Activated T-cell treated with anti-CD3 and anti-CD28 coated beads for 1 hour (primary cell): Measurements from ENCODE around the gene HUS1B.
"Not testable (repeated sequence)": the region's sequence is repeated elsewhere in the genome, so short reads cannot be mapped to it uniquely, and the experiment has no call there.

ENCODE experiments used
- DNase-seq: peaks from one replicate; pipeline ENCODE4 v3.0.0-alpha.2; 2020; ENCODE audit warnings: low read depth

The HUS1B gene

DNA sequence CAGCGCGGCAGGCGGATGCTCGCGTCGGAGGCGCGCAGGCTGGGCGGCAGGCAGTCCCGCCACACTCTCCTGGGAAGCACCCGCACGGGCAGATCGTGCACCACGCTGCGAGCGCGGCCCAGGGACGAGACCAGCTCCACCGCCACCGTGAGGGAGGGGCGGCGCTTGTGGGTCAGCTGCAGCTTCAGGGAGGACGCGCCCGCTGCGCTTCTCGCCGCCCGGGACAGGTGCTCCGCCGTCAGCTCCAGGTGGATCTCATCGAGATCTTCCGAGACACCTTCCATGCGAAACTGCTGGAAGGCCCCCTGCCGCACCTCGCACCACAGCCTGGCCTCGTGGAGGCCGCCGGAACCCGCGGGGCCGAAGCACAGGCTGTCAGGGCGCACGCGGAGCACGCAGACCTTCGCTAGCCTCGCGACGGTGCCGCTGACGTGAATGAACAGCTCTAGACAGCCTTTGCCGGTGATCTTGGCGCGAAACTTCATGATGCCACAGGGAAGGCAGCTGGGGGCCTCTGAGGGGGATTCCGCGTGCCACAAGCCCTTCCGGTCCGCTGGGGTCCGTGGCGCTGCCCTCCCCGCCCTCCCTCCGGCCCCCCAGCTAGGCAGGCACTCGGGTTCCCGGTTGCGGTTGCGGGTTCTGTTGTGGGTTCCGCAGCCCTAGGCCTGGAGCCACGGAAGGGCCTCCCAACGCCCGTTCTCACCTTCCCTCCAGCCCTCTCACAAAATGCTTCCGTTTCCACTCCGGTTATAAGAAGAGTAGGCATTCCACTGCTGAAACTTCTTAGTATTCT lies at the start of gene HUS1B:
Gene HUS1B, minus strand, starts transcription at position 641 of the 793 bp plus-strand sequence. Its CDS starts 156 bp downstream, at position 485.
- no peak for DNase-seq

DNA sequence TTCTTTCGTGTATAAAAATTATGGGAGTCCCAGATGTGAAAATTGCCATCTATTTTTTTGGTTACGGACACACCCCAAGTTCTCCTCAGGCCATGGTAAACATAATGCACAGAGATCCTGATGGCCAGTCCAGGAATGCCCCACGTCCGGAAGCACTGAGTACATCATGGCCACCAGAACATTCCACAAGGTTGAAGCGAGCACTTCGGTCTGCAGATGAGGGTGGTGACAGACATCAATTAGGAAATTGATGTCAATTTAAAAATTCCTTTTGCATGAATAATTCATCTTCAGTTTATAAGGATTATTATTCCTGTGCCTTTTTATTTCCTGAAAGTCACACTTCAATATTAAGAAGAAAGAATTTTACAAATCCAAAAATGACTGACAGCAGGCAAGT lies 49.2 kb upstream of the HUS1B start:
- no peak for DNase-seq

DNA sequence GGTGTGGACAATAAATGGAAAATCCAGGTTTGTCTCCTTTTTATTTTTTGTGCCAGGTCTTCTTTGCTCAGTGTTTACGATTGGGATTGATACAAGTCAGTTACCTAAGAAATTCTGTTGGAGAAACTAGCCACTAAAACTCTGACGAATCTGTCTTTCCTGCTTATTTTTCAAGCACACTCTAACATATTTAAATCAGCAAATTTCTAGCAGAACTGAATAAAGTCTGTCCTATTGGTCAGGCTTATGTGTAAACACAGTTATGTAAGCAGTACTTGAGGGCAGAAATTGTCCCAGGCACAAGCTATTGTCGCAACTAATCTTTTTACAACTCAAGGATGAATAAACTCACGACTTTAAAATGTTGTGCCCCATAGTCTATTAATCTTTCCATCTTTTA lies 48.1 kb upstream of the HUS1B start:
- no peak for DNase-seq

DNA sequence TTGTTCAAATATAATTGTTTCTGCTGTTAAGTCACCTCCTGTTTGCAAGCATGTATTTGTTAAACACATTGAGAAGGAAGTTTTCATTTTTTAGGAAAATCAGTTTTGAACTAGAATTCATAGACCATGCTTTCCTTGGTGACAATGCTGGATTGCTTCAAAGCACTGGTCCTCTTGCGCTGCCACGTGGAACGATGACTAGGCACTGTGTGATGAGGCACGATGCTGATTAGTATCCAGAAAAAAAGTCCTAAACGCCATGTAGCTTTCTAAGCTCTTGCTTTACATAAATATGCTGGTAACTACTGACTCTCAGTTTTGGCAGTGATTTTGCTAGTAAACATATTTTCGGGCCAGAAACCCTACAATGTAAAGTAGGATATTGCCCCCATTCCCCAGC lies 47.1 kb upstream of the HUS1B start:
- no peak for DNase-seq

DNA sequence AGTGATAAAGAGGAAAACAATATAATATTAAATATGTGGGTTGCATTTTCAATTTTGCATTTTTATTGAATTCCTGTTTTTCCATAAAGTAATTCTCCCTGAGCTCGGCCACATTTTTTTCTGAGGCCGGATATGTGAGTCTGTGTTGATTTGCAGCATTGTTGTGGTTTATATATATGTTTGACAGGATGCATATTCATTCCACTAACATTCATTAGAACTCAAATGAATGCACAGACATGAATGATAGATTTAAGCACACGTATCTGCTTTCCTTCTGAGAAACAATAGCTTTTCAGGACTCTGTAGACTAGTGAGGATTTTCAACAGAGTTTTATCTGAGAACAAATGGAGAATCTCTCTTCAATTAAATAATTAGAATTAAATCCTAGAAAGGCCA lies 46.7 kb upstream of the HUS1B start:
- no peak for DNase-seq

DNA sequence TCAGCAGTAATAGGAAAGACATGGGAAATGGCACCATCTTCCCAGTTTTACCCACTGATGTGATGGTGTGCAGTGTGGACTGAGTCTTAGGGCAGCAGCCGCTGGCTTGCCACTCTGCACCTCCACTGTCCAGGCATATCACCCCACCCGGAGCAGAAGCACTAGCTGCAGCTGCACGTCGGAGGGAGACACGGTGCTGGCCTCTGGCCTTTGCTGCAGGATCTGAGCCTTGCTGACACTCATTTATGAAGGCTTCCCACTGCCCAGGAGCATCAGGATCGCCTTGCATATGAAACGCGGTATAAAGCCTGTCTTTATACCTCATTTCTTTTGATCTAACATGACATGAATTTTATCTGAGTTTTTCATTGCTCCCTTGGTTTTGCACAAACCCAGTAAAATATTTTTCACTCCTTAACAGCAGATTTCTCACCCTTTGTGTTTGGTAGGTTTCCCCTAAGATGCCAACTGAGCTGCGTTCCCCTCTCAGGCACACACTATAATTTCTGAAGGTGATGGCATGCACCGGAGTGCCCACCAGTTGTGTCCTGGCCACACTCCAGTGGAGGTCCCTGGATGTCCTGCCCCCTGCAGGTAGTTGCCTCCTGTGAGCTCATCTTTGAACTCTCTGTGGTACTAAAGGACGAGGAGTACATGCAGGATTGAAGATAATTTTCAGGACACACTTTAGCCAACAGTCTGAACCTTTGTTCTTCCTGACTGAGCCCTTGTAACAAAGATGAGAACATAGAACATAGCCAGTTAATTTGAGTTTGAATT lies 45.0 kb upstream of the HUS1B start:
- DNase-seq = no peak

DNA sequence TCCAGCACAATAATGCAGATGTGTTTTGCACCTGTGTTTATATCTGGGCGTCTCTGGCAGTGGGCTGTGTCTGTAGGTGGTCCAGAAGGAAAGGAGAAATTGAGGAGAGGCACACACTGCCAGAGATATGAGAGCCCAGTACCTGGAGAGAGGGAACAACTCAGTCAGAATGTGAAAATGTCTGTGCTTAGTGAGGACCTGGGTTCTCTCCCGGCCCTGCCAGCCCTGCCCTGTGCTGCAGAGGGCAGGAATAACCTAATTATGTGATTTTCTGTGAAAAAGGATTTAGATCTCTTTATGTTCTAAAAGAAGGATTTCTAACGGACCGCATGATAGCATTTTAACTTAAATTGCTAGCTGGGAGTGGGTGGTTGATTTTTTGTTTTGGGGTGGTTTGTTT lies 44.3 kb upstream of the HUS1B start:
- no peak for DNase-seq

DNA sequence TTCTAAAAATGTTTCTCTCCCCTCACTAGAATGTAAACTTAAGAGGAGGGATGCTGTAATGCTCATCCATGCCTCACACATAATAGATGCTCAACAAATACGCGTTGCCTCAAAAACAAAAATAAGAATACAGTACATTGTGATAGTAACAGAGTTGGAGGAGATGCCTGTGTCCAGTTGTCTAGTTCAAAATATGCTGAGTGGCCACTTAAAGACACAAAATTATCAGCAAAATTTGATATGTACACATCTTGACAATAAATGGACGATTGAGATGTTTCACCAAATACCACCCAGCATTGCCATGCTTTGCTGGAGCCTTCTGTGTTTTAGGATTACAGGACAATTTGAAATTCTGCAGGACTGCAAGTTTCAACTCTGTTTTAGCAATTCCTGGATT lies 43.6 kb upstream of the HUS1B start:
- no peak for DNase-seq

DNA sequence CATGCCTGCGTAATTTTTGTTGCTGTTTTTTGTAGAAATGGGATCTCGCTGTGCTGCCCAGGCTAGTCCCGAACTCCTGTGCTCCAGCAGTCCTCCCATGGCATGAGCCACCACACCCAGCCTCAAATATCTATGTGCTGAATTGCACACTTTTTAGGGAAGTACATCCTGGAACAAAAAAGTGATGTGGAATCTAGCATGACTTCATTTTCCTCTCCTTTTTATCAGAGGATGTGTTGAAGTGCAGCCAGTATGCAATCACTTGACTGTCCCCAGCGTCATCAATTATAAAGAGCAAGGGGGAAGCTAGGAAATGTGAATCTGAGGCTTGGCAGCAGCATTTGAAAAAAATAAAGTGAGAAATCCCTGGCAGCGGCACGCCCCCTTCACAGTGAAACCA lies 42.4 kb upstream of the HUS1B start:
- DNase-seq = no peak

DNA sequence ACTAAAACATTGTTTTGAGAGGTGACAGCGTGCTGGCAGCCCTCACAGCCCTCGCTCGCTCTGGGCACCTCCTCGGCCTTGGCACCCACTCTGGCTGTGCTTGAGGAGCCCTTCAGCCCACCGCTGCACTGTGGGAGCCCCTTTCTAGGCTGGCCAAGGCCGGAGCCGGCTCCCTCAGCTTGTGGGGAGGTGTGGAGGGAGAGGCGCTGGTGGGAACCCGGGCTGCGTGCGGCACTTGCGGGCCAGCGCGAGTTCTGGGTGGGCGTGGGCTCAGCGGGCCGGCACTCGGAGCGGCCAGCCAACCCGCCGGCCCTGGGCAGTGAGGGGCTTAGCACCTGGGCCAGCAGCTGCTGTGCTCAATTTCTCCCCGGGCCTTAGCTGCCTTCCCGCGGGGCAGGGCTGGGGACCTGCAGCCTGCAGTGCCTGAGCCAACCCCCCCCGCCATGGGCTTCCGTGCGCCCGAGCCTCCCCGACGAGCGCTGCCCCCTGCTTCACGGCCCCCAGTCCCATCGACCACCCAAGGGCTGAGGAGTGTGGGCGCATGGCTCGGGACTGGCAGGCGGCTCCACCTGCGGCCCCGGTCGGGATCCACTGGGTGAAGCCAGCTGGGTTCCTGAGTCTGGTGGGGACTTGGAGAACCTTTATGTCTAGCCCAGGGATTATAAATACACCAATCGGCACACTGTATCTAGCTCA lies 37.7 kb upstream of the HUS1B start:
- not testable (repeated sequence) for DNase-seq

DNA sequence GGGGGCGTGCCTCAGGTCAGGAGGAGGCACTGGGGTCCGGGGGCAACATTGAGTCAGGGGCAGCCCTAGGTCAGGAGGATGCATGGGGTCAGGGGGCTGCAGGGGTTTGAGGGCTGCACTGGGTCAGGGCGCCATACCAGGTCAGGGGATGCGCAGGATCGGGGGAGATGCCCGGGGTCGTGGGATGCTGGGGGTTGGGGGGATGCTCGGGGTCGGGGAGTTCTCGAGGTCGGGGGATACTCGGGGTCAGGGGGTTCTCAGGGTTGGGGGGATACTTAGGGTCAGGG lies 36.8 kb upstream of the HUS1B start:
- no peak for DNase-seq

DNA sequence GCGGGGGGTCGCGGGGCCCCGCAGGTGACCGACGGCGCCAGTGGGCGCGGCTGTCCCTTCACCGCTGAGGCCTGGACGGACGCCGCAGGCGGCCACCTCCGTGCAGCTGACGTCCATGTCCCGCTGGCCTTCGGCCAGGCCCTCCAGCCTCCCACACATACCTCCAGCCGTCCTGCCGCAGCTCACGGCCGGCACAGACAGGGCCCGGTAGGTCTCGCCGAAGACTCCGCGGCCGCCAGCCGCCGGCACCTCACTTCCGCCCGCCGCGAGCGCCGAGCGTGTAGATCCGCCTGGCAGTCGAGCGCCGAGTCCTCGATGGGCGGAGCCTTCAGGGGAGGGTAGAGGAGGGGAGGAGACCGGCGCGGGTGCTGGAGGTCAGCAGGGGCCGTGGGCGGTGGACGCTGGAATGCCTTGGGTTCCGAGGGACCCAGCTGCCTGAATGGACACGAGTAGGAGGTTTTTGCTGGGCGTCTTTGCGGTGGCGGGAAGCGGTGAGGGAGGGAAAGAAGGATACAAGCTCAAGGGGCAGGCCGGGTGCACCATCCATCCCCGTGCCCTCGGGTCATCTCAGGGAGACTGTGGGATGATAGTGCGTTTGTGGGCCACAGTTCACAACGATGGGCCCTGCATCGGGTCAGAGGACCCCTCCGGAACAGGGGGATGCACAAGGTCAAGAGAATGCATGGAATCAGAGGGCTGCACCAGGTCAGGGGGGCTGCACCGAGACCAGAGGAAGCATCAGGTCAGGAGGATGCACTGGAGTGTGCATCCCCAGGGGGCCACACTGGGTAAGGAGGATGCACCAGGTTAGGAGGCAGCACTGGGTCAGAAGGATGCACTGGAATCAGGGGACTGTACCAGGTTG lies 36.2 kb upstream of the HUS1B start, which contains the start of gene EXOC2:
Gene EXOC2, minus strand, starts transcription at position 282 of the 865 bp plus-strand sequence. CDS start 55,321 bp downstream, outside the sequence.
- peak; percentile 79 for DNase-seq

DNA sequence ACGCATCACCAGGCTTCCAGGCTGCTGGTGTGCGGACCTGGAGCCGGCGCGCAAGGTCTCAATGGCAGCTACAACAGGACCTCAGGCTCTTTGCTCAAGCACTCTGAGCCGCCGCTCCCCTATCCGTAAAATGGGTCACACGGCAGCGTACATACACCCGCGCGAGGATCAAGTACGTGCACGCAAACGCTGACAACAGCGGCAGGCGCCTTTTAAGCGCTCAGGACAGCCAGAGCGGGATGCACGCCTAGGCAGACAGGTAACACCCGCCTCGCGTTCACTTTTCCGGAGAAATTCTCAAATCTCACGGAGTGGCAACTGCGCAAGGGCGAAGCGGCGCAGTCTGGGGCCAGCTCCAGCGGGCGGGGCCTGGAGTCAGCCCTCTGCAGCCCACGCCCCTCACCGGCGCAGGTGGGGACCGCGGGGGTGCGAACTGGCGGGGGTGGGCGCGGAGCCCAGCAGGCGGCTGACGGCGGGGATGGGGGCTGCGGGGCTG lies 35.5 kb upstream of the HUS1B start:
- peak; percentile 58 for DNase-seq

DNA sequence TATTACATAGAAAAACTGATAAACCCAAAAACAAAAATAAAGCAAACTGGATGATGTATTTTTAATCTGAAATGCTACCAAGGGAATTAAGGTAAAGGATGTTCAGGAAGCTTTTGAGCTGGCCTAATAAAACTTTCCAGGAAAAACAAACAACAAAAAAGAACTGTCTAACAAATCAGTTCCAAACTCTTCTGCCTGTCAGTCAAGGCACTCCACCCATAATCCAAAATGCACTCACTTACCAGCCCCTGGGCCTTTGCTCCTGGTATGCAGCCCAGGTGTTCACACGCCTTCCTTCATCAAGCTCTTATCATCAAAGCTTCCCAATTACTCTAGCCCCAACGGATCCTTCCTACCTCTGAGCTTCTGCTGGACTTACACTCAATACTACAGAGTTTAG lies 32.3 kb upstream of the HUS1B start:
- DNase-seq = no peak

DNA sequence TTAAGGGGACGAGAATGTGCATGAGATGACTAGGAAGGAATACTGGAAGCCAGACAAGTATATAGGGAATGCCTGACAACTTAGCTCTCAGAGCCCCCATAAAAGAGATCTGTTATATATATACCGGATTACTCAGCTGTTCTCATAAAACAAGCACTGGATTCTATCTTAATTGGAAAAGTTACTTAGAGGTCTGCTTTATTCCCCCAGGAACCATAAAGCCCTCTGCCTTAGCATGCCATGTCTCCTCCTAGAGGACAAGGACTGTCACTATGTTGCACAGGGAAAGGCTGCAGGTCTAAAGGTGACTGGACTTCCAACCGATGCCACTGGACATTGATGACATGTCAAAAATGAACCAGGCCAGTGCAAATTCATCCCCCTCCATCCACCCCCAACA lies 29.6 kb upstream of the HUS1B start:
- DNase-seq = no peak

DNA sequence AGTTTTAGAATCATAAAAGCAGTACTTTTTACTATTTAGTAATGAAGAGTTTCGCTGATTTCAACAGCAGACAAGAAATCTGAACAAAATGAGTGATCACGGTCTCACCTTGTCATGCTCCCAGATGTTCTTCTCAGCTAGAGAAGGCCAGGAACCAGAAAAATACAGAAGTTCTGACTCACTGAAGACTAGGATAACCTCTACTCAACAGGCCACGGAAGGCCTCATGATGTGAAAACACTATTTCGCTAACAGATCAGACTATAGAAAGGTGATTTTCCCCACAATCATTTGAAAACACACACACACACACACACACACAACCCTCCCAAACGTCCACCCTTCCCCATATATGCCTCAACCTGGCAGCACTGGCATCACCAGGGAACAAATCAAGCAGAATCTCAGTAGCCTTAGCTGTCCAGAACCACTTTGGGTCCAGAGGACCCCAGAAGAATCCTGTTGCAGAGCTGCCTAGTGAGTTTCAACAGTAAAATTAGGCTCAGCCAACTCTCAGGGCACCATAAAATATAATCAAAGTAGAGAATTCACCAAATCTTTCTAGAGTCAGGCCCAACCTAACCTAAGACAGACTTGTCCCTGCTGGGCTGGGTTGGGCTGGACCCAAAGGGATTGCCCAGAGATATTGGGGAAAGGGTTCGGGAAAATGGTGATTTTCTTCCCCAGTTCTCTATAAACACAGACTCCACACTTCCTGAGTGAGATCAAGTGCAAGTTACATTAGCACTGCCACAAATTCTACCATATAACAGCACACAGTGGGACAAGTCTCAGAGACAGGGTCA lies 28.1 kb upstream of the HUS1B start:
- no peak for DNase-seq

DNA sequence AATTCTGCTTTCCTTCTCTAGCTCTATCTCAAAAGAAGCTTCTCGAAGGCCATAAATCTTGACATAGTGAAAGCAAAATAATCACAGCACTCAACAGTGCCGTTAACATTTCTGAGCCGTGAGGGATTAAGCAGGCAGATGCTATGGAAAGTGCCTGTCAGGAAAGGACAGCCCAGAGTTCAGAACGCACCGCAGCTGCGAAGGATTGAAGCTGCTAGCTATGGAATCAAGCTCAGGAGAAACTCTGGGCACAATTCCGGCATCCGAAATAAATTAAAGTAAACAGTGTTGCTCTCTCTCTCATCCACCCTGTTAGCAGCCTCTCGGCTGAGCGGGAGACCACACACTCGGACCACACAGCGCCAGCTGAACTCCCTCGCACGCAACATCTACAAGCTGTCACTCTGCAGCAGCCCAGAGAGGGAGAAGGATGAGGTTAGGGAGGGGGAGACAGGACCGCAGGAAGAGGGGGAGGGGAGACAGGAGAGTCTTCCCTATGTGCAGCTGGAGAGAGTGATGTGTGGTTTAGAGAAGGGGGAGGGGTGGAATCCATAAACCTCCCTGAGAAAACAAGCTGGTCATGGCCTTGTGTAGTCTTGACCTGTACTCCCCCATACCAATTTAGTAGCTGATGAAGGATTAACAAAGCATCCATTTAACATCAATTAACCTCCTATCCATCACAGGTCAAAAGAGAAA lies 27.0 kb upstream of the HUS1B start:
- DNase-seq = no peak

DNA sequence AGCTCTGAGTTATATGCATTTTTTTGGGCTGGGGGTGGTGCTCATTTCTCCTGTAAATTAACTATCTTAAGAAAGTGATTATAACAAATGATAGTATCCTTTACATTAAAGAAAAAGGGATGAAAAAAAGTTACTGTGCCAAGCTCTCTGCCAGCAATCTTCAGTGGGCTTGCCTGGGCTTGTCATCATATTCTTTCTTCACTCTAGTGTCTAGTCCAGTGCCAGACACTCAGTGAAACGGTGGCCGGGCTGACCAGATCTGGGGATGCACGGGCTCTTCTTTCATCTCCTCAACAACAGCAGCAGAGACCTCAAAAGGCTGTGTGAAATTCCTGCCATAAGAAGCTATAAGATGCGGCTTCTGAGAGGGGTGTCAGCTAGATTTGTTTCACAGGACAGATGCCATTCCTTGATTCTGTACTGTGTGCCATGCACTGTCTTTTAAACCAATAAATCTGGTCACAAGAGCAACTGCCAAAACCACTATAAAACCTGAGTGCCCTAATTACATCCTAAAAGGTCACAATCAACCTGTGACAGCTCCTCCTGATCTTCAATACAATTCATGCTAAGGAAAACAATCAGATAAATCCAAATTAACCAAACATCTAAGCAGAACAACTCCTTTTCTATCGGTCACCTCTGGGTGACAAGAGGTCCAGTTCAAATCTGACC lies 23.9 kb upstream of the HUS1B start:
- DNase-seq = no peak

DNA sequence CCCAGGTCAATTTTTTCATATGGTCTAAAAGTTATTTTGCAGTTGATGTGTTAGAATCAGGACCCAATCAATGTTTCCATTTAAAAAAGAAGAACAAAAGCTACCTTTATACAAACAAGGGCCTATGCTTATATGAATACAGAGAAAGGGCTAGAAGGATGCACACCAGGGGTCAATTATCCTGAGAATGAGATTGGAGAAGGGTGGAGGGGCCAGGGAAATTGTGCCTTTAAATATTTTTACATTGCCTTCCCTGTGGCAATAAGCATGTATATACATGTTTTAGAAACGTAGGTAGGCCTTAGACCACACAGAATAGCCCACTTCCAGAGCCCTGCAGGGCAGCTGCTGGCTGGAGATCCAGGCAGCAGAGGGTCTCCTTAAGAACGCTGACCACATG lies 23.4 kb upstream of the HUS1B start:
- no peak for DNase-seq

DNA sequence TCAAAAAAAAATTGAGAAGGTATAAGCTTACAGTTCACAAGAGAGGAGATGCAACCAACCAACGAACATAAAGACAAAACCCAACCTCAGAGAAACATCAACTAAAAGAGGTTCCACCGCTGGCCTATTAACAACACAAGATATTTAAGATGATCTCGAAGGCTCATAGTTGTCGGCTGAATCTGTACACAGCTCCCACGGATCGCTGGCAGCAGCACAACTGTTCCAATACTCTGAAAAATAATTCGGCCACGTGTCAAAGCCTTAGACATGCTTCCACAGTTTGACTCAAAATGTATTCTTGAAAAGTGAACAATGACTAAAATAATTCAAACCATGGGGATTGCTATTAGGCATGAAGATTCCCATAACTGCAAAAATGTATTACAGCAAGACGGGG lies 22.4 kb upstream of the HUS1B start:
- no peak for DNase-seq
